Measurements from ENCODE around the gene PHF2.

PHF2 gene

DNA sequence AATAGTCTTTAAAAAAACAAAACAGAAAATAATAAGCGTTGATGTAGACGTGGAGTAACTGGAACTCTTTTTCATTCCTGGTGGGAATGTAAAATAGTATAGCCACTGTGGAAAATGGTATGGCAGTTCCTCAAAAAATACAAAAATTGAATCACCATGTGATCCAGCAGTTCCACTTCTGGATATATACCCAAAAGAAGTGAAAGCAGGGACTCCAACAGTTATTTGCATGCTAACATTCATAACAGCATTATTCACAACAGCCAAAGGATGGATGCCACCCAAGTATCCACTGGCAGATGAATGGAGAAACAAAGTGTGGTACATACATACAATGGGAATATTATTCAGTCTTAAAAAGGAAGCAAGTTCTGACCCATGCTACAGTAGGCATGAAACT lies 4.2 kb upstream of the PHF2 start:
- Mint-ChIP-seq H3K4me1 (peaks cover 6% of the 10 kb centered on the region), H3K27ac (peak overlapping the region in 1 of 3 experiments; percentile 70), H3K36me3 (ENCODE audit: low read depth) (peaks cover 18% of the 10 kb centered on the region), H3K27me3 (ENCODE audit: low read depth) (no peaks in the 10 kb centered on the region), H3K4me3 (peak overlapping the region; percentile 51 to 80 (median 58)), H3K9me3 (peaks cover 18% of the 10 kb centered on the region)
- TF ChIP-seq, protein P1, sequence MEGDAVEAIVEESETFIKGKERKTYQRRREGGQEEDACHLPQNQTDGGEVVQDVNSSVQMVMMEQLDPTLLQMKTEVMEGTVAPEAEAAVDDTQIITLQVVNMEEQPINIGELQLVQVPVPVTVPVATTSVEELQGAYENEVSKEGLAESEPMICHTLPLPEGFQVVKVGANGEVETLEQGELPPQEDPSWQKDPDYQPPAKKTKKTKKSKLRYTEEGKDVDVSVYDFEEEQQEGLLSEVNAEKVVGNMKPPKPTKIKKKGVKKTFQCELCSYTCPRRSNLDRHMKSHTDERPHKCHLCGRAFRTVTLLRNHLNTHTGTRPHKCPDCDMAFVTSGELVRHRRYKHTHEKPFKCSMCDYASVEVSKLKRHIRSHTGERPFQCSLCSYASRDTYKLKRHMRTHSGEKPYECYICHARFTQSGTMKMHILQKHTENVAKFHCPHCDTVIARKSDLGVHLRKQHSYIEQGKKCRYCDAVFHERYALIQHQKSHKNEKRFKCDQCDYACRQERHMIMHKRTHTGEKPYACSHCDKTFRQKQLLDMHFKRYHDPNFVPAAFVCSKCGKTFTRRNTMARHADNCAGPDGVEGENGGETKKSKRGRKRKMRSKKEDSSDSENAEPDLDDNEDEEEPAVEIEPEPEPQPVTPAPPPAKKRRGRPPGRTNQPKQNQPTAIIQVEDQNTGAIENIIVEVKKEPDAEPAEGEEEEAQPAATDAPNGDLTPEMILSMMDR (IDR thresholded peaks at IDR 0.05; ENCODE audit: unreplicated experiment in 3 of 3) = no peak

DNA sequence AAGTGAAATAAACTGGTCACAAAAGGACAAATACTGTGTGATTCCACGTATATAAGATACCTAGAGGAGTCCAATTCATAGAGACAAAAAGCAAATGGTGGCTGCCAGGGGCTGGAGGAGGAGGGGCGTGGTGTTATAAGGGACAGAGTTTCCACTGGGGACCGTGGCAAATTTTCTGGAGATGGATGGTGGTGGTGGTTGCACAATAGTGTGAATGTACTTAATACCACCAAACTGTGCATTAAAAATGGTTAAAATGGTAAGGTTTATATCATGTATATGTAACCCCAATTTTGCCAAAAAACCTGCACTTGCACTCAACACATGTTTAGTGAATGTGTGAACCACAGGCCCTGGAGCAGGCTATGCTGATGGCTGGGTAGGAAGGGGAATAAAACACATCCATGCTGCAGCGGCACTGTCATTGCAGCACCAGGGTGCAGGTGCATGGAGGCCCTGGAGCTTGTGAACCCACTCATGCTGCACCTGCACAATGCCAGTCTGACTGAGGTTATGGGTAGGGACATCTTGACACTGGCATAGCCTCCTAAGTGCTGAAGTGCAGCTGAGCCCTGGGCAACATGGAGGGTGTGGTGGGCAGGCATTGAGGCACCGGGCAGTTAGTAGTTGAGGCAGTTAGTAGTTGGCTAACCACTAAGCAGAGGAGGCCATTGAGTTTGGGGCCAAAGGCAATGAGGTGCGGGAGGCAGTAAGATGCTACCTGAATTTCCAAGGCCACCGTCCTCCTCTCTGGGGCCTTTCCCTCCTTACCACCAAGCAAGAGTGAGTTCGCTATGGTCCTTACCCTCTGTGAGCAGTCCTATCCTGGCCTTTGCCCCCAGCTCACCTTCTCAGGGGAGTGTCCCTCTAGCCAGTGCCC lies 3.5 kb upstream of the PHF2 start:
- H3K36me3 Mint-ChIP-seq (ENCODE audit: low read depth) = peaks cover 18% of the 10 kb centered on the region
- TF ChIP-seq, protein P1 (IDR thresholded peaks at IDR 0.05; ENCODE audit: unreplicated experiment in 3 of 3) = no peak

DNA sequence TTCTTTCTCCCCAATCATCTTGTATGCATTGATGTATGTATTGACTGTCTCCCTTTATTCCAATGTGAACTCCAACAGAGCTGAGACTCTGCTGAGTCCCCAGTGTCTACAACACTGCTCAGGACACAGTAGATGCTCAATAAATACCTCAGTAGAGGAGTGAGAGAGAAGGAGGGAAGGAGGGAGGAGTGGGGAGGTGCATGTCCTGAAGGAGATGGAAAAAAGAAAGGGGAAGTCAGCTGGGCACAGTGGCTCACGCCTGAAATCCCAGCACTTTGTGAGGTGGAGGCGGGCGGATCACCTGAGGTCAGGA lies 2.9 kb upstream of the PHF2 start:
- TF ChIP-seq, protein P1 (IDR thresholded peaks at IDR 0.05; ENCODE audit: unreplicated experiment in 3 of 3) = no peak
- H3K4me1 Mint-ChIP-seq = peaks cover 17% of the 10 kb centered on the region
- no peaks in the 10 kb centered on the region for H3K27me3 Mint-ChIP-seq (ENCODE audit: low read depth)

More for the DNA sequence above, 3.5 kb upstream of the PHF2 start:
- peaks cover 12% of the 10 kb centered on the region for H3K4me1 Mint-ChIP-seq
- no peaks in the 10 kb centered on the region for H3K27me3 Mint-ChIP-seq (ENCODE audit: low read depth)
- H3K9me3 Mint-ChIP-seq = peaks cover 18% of the 10 kb centered on the region
- peak overlapping the region; percentile 68 to 85 (median 80) for H3K4me3 Mint-ChIP-seq
- peak overlapping the region in 2 of 3 experiments; percentile 53 to 70 for H3K27ac Mint-ChIP-seq

DNA sequence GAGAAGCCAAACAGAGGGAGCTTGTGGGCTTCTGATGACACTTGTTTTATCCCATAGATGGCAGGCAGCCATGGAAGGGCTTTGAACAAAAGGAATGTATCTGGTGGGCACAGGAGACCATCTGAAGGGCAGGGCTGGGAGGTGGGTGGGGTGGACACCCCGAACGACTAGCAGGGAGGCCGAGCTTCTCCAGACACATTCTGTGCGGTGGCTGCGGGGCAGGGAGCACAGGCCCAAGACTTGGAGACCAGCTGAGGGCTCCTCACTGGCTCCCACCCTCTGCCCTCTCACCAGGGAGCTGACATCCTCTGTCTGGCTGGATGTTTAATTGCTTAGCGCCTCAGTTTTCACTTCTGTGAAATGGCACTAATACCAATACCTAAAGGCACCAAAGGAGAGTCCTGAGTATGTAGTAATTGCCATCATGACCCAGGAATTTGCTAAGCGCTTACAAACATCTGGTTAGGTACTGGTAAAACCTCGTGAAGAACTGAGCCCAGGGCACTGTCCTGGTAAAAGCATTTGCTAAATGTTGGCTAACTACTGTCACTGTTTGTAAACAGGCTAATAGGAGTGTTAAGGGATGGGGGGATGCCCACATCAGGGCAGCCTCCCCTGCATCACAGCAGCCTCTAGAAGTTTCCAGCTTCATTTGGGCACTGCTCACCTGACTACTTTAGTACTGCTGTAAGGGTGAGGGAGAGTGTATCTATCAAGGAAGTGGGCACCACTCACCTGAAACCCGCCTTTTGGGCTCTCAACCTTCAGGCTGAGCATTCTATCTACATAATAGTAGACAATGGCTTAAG lies 2.1 kb upstream of the PHF2 start:
- H3K9me3 Mint-ChIP-seq = peaks cover 18% of the 10 kb centered on the region
- H3K27me3 Mint-ChIP-seq (ENCODE audit: low read depth) = no peaks in the 10 kb centered on the region
- peak overlapping the region; percentile 71 to 92 (median 90) for H3K27ac Mint-ChIP-seq
- H3K4me1 Mint-ChIP-seq = peaks cover 25% of the 10 kb centered on the region
- TF ChIP-seq, protein P1 (IDR thresholded peaks at IDR 0.05; ENCODE audit: unreplicated experiment in 3 of 3) = no peak
- peaks cover 18% of the 10 kb centered on the region for H3K36me3 Mint-ChIP-seq (ENCODE audit: low read depth)
- peak overlapping the region; percentile 92 to 96 (median 94) for H3K4me3 Mint-ChIP-seq

More for the DNA sequence above, 2.9 kb upstream of the PHF2 start:
- H3K4me3 Mint-ChIP-seq = peak overlapping the region; percentile 68 to 85 (median 80)
- H3K36me3 Mint-ChIP-seq (ENCODE audit: low read depth) = peaks cover 18% of the 10 kb centered on the region
- peak overlapping the region in 1 of 3 experiments; percentile 53 for H3K27ac Mint-ChIP-seq
- peaks cover 18% of the 10 kb centered on the region for H3K9me3 Mint-ChIP-seq

DNA sequence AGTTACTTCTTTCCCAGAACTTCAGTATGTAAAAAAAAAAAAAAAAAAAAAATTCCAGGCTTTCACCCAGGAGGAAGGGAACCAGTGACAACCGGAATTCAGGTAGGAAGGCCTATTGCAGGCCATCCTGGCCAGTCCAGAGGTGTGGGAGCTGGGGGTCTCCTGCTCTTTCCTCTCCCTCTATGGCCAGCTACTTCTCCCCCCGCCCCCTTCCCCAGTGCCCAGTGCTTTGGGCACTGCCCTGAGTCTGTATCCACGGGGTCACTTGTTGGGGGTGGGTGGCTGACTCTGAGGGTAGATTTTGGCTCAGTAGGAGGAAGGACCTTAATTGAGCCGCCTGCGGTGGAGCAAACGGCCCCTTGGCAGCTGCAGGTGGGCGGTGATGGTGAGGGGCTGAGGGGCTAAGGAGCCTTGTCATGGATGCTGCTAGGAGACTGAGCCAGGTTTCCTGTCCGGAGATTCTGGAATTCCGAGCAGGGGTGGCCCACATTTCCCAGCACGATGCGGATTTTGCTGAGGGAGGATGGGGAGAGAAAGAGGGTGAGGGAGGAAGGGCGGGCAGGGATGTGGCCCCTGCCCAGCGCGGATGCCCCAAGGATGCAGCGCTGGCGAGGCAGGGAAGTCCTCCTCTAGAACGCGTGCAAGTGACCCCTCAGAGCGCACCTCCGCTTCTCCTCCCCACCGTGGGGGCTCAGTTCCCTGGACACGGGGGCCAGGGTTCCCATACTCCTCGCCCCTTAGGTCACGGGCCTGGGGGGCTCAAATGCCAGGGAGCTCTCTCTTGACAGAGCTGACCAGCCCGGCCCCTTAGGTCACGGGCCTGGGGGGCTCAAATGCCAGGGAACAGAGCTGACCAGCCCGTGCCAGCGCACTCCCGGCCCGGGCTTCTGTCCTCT lies 1.2 kb upstream of the PHF2 start:
- Mint-ChIP-seq H3K27me3 (ENCODE audit: low read depth) (no peaks in the 10 kb centered on the region), H3K27ac (peak overlapping the region; percentile 90 to 93 (median 92)), H3K4me3 (peak overlapping the region; percentile 92 to 96 (median 94)), H3K36me3 (ENCODE audit: low read depth) (peaks cover 18% of the 10 kb centered on the region), H3K4me1 (peaks cover 33% of the 10 kb centered on the region), H3K9me3 (peaks cover 18% of the 10 kb centered on the region)
- TF ChIP-seq, protein P1 (IDR thresholded peaks at IDR 0.05; ENCODE audit: unreplicated experiment in 3 of 3) = no peak
